ENCODE measurements around the gene NAPEPLD.
"Not testable (repeated sequence)": the region's sequence is repeated elsewhere in the genome, so short reads cannot be mapped to it uniquely, and the experiment has no call there.

The NAPEPLD gene

GRCh38 chr7:103114576-103115008 is 34.3 kb downstream of the NAPEPLD start:
- H3K4me3 ChIP-seq (ENCODE audit: low read depth, low read length): no peak overlapping the region

- no peak overlapping the region for H3K4me3 ChIP-seq (ENCODE audit: low read depth, low read length)
Measured at GRCh38 chr7:103113164-103113563, 35.7 kb downstream of the NAPEPLD start.

- not testable (repeated sequence) for H3K4me3 ChIP-seq (ENCODE audit: low read depth, low read length)
Measured at GRCh38 chr7:103106703-103107070, 42.2 kb downstream of the NAPEPLD start.

- H3K4me3 ChIP-seq (ENCODE audit: low read depth, low read length): no peak overlapping the region
Measured at GRCh38 chr7:103106005-103106702, 42.7 kb downstream of the NAPEPLD start.

- no peak overlapping the region for H3K4me3 ChIP-seq (ENCODE audit: low read depth, low read length)
Measured at GRCh38 chr7:103101543-103101942, 47.4 kb downstream of the NAPEPLD start.

- no peak overlapping the region for H3K4me3 ChIP-seq (ENCODE audit: low read depth, low read length)
Measured at GRCh38 chr7:103100348-103100747, 48.6 kb downstream of the NAPEPLD start.

GRCh38 chr7:103097041-103097440 is 51.9 kb downstream of the NAPEPLD start:
- H3K4me3 ChIP-seq (ENCODE audit: low read depth, low read length): no peak overlapping the region

GRCh38 chr7:103095558-103095957 is 53.3 kb downstream of the NAPEPLD start:
- not testable (repeated sequence) for H3K4me3 ChIP-seq (ENCODE audit: low read depth, low read length)

GRCh38 chr7:103094102-103094501 is 54.8 kb downstream of the NAPEPLD start:
- H3K4me3 ChIP-seq (ENCODE audit: low read depth, low read length): no peak overlapping the region

- no peak overlapping the region for H3K4me3 ChIP-seq (ENCODE audit: low read depth, low read length)
Measured at GRCh38 chr7:103093429-103093828, 55.5 kb downstream of the NAPEPLD start.

- H3K4me3 ChIP-seq (ENCODE audit: low read depth, low read length): not testable (repeated sequence)
Measured at GRCh38 chr7:103092321-103092720, 56.6 kb downstream of the NAPEPLD start.

- no peak overlapping the region for H3K4me3 ChIP-seq (ENCODE audit: low read depth, low read length)
Measured at GRCh38 chr7:103083210-103083609, 65.7 kb downstream of the NAPEPLD start.

- H3K4me3 ChIP-seq (ENCODE audit: low read depth, low read length): no peak overlapping the region
Measured at GRCh38 chr7:103082497-103082896, 66.4 kb downstream of the NAPEPLD start.

- H3K4me3 ChIP-seq (ENCODE audit: low read depth, low read length): no peak overlapping the region
Measured at GRCh38 chr7:103080923-103081322, 68.0 kb downstream of the NAPEPLD start.

GRCh38 chr7:103079836-103080235 is 69.1 kb downstream of the NAPEPLD start:
- H3K4me3 ChIP-seq (ENCODE audit: low read depth, low read length): no peak overlapping the region

- H3K4me3 ChIP-seq (ENCODE audit: low read depth, low read length): not testable (repeated sequence)
Measured at GRCh38 chr7:103078226-103078625, 70.7 kb downstream of the NAPEPLD start.

- H3K4me3 ChIP-seq (ENCODE audit: low read depth, low read length): no peak overlapping the region
Measured at GRCh38 chr7:103077318-103077717, 71.6 kb downstream of the NAPEPLD start.

- H3K4me3 ChIP-seq (ENCODE audit: low read depth, low read length): no peak overlapping the region
Measured at GRCh38 chr7:103076764-103077163, 72.1 kb downstream of the NAPEPLD start.

- H3K4me3 ChIP-seq (ENCODE audit: low read depth, low read length): peak overlapping the region; percentile 83
Measured at GRCh38 chr7:103075337-103075918, 73.5 kb downstream of the NAPEPLD start.

GRCh38 chr7:103074519-103075336 is 74.2 kb downstream of the NAPEPLD start, which contains the start of the genes ARMC10 and FBXL13:
TSS of gene ARMC10 (plus strand) at chr7:103075140. CDS start at chr7:103075273, 133 bp downstream.
TSS of gene FBXL13 (minus strand) at chr7:103074796.
- H3K4me3 ChIP-seq (ENCODE audit: low read depth, low read length): peak within 1 kb of the TSS; percentile 83

GRCh38 chr7:103073989-103074518 is 74.8 kb downstream of the NAPEPLD start:
- H3K4me3 ChIP-seq (ENCODE audit: low read depth, low read length): peak overlapping the region; percentile 83

Measured in iPS-11a (cell line).